IMR-90 (cell line): ENCODE measurements around the gene ZC2HC1C. TPM values are rescaled to one million over a fixed set of nuclear protein-coding genes. Genes with fewer than 3 reads are reported as not detected.

Experiments
- ATAC-seq: fragments of 200-7000 bp; cut with Tn5 transposase; 2 replicates; pipeline ENCODE4 v1.9.1; 2020; ENCODE audit warnings: low read depth, mild to moderate bottlenecking, moderate library complexity
- BruUV-seq: library from RNA; stranded (reverse); fragments of 400-500 nt; replicated peaks from 2 replicates; lab custom pipeline; 2021; lab: Mats Ljungman, UMichigan
- CTCF ChIA-PET: fragments of 300-600 bp; formaldehyde crosslinking; extraction: SDS; loops from one replicate; lab custom pipeline; 2021; ENCODE audit warnings: antibody characterized with exemption; lab: Yijun Ruan, JAX
- POLR2A ChIA-PET: fragments of 300-600 bp; sonication (Branson Sonifier 250); formaldehyde crosslinking; loops from one replicate; lab custom pipeline; 2022; ENCODE audit warnings: antibody characterized with exemption; ENCODE audit not compliant: unreplicated experiment; lab: Charles Lee
- DNase-seq: peaks from one replicate; pipeline ENCODE4 v3.0.0; 2013
- H2AFZ ChIP-seq: replicated peaks from 2 replicates; pipeline ENCODE3; 2013; ENCODE audit warnings: low read length, mild to moderate bottlenecking; ENCODE audit not compliant: poor library complexity
- H2AK5ac ChIP-seq: 2 replicates; pipeline ENCODE4 v1.6.1; 2013; ENCODE audit warnings: low read depth, low read length, inconsistent platforms
- H2AK9ac ChIP-seq: replicated peaks from 2 replicates; pipeline ENCODE3; 2013; ENCODE audit warnings: mild to moderate bottlenecking, low read depth, low read length, moderate library complexity; ENCODE audit not compliant: poor library complexity
- H2BK120ac ChIP-seq: 2 replicates; pipeline ENCODE4 v1.6.1; 2013; ENCODE audit warnings: low read depth, low read length, inconsistent platforms
- H2BK15ac ChIP-seq: 3 replicates; pipeline ENCODE4 v1.6.1; 2013; ENCODE audit warnings: low read depth, low read length, inconsistent platforms
- H2BK20ac ChIP-seq: 2 replicates; pipeline ENCODE4 v1.6.1; 2013; ENCODE audit warnings: low read depth, mild to moderate bottlenecking, inconsistent platforms, low read length, moderate library complexity
- H2BK5ac ChIP-seq: 2 replicates; pipeline ENCODE4 v1.6.1; 2013; ENCODE audit warnings: mild to moderate bottlenecking, low read depth, low read length, inconsistent platforms; ENCODE audit not compliant: poor library complexity, severe bottlenecking
- H3K14ac ChIP-seq: replicated peaks from 2 replicates; pipeline ENCODE4 v1.6.1; 2013; ENCODE audit warnings: low read depth, low read length, inconsistent platforms
- H3K18ac ChIP-seq: 2 replicates; pipeline ENCODE4 v1.6.1; 2013; ENCODE audit warnings: low read depth, low read length, control low read depth
- H3K23ac ChIP-seq: 2 replicates; pipeline ENCODE4 v1.6.1; 2013; ENCODE audit warnings: low read depth, low read length, inconsistent platforms
- H3K27ac ChIP-seq: 2 replicates; pipeline ENCODE4 v1.5.1; 2013; ENCODE audit warnings: mild to moderate bottlenecking, control low read depth, low read length; ENCODE audit not compliant: insufficient read depth
- H3K27me3 ChIP-seq: 2 replicates; pipeline ENCODE4 v1.6.1; 2013; ENCODE audit warnings: low read length; ENCODE audit not compliant: control insufficient read depth, insufficient read depth
- H3K36me3 ChIP-seq: 2 replicates; pipeline ENCODE4 v1.6.1; 2013; ENCODE audit warnings: low read length, mixed read lengths; ENCODE audit not compliant: control insufficient read depth, insufficient read depth
- H3K4ac ChIP-seq: 2 replicates; pipeline ENCODE4 v1.6.1; 2013; ENCODE audit warnings: low read depth, low read length, inconsistent platforms
- H3K4me1 ChIP-seq: 2 replicates; pipeline ENCODE4 v1.6.1; 2013; ENCODE audit warnings: low read length, mixed read lengths; ENCODE audit not compliant: control insufficient read depth, insufficient read depth
- H3K4me2 ChIP-seq: 2 replicates; pipeline ENCODE4 v1.6.1; 2013; ENCODE audit warnings: low read depth, mild to moderate bottlenecking, control low read depth, low read length, moderate library complexity
- H3K4me3 ChIP-seq: 2 replicates; pipeline ENCODE4 v1.5.1; 2013; ENCODE audit warnings: low read depth, mild to moderate bottlenecking, control low read depth, low read length, moderate library complexity; ENCODE audit not compliant: insufficient read depth
- H3K56ac ChIP-seq: 2 replicates; pipeline ENCODE4 v1.6.1; 2013; ENCODE audit warnings: low read length, inconsistent platforms; ENCODE audit not compliant: insufficient read depth; ENCODE audit errors: extremely low read depth
- H3K79me1 ChIP-seq, 2 experiments: 2 replicates each; pipeline ENCODE4 v1.6.1; 2013; ENCODE audit warnings: low read length in 2 of 2, inconsistent platforms in 1 of 2, low read depth in 1 of 2
- H3K9ac ChIP-seq: 2 replicates; pipeline ENCODE4 v1.6.1; 2013; ENCODE audit warnings: low read depth, low read length, control low read depth
- H3K9me1 ChIP-seq: 2 replicates; pipeline ENCODE4 v1.6.1; 2013; ENCODE audit warnings: low read length, inconsistent platforms; ENCODE audit not compliant: insufficient read depth
- H3K9me3 ChIP-seq: 2 replicates; pipeline ENCODE4 v1.6.1; 2013; ENCODE audit warnings: low read length; ENCODE audit not compliant: control insufficient read depth, insufficient read depth
- H4K20me1 ChIP-seq: 2 replicates; pipeline ENCODE4 v1.6.1; 2013; ENCODE audit warnings: low read length, inconsistent platforms; ENCODE audit not compliant: insufficient read depth
- H4K5ac ChIP-seq: 2 replicates; pipeline ENCODE4 v1.6.1; 2013; ENCODE audit warnings: mild to moderate bottlenecking, low read depth, low read length, control low read depth
- H4K8ac ChIP-seq, 2 experiments: 2 replicates each; pipeline ENCODE4 v1.6.1; 2013; ENCODE audit warnings: low read depth in 2 of 2, low read length in 2 of 2, control low read depth in 1 of 2, inconsistent platforms in 1 of 2
- H4K91ac ChIP-seq: 2 replicates; pipeline ENCODE4 v1.6.1; 2013; ENCODE audit warnings: low read depth, low read length, inconsistent platforms; ENCODE audit not compliant: insufficient read depth
- BHLHE40 ChIP-seq: fragments of 150-350 bp; IDR thresholded peaks from 2 replicates; pipeline ENCODE4 v1.6.1; 2016; ENCODE audit warnings: mild to moderate bottlenecking, low read depth, low read length
- CEBPB ChIP-seq: IDR thresholded peaks from 2 replicates; pipeline ENCODE4 v1.6.1; 2012; ENCODE audit warnings: low read depth, low read length, improper control_type of control experiment
- CHD1 ChIP-seq: IDR thresholded peaks from 2 replicates; pipeline ENCODE4 v1.6.1; 2012; ENCODE audit warnings: low read depth, low read length, improper control_type of control experiment
- FOS ChIP-seq: fragments of 150-350 bp; IDR thresholded peaks from 2 replicates; pipeline ENCODE4 v1.6.1; 2016; ENCODE audit warnings: low read depth, low read length
- MAFK ChIP-seq: IDR thresholded peaks from 2 replicates; pipeline ENCODE4 v1.6.1; 2012; ENCODE audit warnings: low read depth, low read length, improper control_type of control experiment
- MAZ ChIP-seq: IDR thresholded peaks from 2 replicates; pipeline ENCODE4 v1.6.1; 2012; ENCODE audit warnings: low read depth, mild to moderate bottlenecking, low read length, improper control_type of control experiment, moderate library complexity, borderline replicate concordance
- MXI1 ChIP-seq: IDR thresholded peaks from 2 replicates; pipeline ENCODE4 v1.6.1; 2012; ENCODE audit warnings: low read depth, mild to moderate bottlenecking, low read length, moderate library complexity, borderline replicate concordance
- NFE2L2 ChIP-seq: fragments of 150-350 bp; IDR thresholded peaks from 2 replicates; pipeline ENCODE4 v1.6.1; 2016; ENCODE audit warnings: low read depth, mild to moderate bottlenecking, low read length
- POLR2A ChIP-seq: IDR thresholded peaks from 2 replicates; pipeline ENCODE4 v1.6.1; 2012; ENCODE audit warnings: mild to moderate bottlenecking, low read depth, low read length
- RAD21 ChIP-seq: IDR thresholded peaks from 2 replicates; pipeline ENCODE4 v1.6.1; 2012; ENCODE audit warnings: low read length, improper control_type of control experiment
- RCOR1 ChIP-seq: IDR thresholded peaks from 2 replicates; pipeline ENCODE4 v1.6.1; 2012; ENCODE audit warnings: mild to moderate bottlenecking, low read length, improper control_type of control experiment; ENCODE audit not compliant: insufficient replicate concordance
- RFX5 ChIP-seq: IDR thresholded peaks from 2 replicates; pipeline ENCODE4 v1.8.0; 2012; ENCODE audit warnings: low read depth, mild to moderate bottlenecking, low read length, moderate library complexity
- SMC3 ChIP-seq: fragments of 150-350 bp; IDR thresholded peaks from 2 replicates; pipeline ENCODE4 v1.6.1; 2016; ENCODE audit warnings: low read depth, mild to moderate bottlenecking, antibody characterized with exemption, low read length, moderate library complexity
- WGBS, 2 experiments: methylation state at CpG; one replicate each; pipeline versions ENCODE4 v1.1.5 to v1.1.7; 2013; ENCODE audit warnings: missing lambda C conversion rate in 2 of 2; ENCODE audit not compliant: insufficient read length in 1 of 2; ENCODE audit errors: extremely low coverage in 2 of 2; 5-methylcytosine and 5-hydroxymethylcytosine counted together
- dilution Hi-C: fragments of 300-500 bp; cut with HindIII; formaldehyde crosslinking; loops from one replicate; pipeline ENCODE4 v1.14.3; 2018; ENCODE audit warnings: low sequenced_read_pairs; ENCODE audit not compliant: unreplicated experiment
- in situ Hi-C: fragments of 300-500 bp; cut with MboI; formaldehyde crosslinking; loops from 3 replicates; pipeline ENCODE4 v1.14.3; 2019; ENCODE audit warnings: low sequenced_read_pairs, inconsistent platforms, mixed read lengths
- intact Hi-C: fragments of 100-400 bp; cut with micrococcal nuclease; formaldehyde crosslinking; loops from 2 replicates; pipeline ENCODE4 v1.10.0; 2022
- polyA plus RNA-seq, 3 experiments: library from polyadenylated mRNA; depleted of rRNA; stranded (reverse); fragments of >200 nt; gene quantifications; 2 replicates each; pipeline ENCODE4 v1.2.3, GENCODE V29; 2012; ENCODE audit warnings: low replicate concordance in 1 of 3
- total RNA-seq: library from RNA; depleted of rRNA; stranded (reverse); fragments of >200 nt; gene quantifications from 2 replicates; pipeline ENCODE4 v1.2.3, GENCODE V29; 2012
- TF ChIP-seq, protein P1 (sequence below): fragments of 150-350 bp; IDR thresholded peaks from 2 replicates; pipeline ENCODE4 v1.6.1; 2016; ENCODE audit warnings: low read depth, mild to moderate bottlenecking, low read length, moderate library complexity, borderline replicate concordance
- TF ChIP-seq, protein P2 (sequence below): fragments of 150-350 bp; IDR thresholded peaks from 2 replicates; pipeline ENCODE4 v1.6.1; 2017; ENCODE audit warnings: mild to moderate bottlenecking, antibody characterized with exemption, low read length, low read depth
- TF ChIP-seq, protein P3 (sequence below): conservative IDR thresholded peaks from 2 replicates; pipeline ENCODE4 v1.5.1; 2012; ENCODE audit warnings: mild to moderate bottlenecking, low read depth, low read length, improper control_type of control experiment

ZC2HC1C gene
- total and polyA plus RNA-seq, 2 of the 4 experiments (the other 2 are of a cell fraction), result 0.15 to 0.54 TPM

DNA sequence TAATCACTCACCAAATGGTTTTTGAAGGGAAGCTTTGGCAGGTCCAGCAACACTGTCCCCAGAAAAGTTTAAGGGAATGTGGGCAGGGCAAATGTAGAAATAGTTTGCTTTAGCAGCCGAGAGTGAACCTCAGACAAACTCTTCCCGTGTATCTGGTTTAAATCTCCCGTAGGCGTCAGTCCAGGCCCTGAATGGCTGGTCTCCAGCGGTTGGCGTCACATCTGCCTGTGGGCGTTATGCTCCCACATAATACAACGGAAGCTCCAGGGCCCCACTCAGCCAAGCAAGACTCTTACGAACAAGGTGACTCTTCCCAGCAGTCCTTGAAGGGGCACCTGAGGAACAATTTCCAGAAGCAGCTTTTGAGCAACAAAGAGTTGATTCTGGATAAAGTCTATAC is 942 bp downstream of the ZC2HC1C start:
- Histone ChIP-seq H3K4ac (no peak overlapping the region), H3K18ac (no peak overlapping the region), H3K9me3 (no peaks in the 10 kb centered on the region), H2AFZ (no peak overlapping the region), H4K20me1 (no peaks in the 10 kb centered on the region), H4K5ac (no peak overlapping the region), H2BK15ac (no peak overlapping the region), H3K27me3 (no peaks in the 10 kb centered on the region), H2BK5ac (no peak overlapping the region), H3K4me1 (peaks cover 2% of the 10 kb centered on the region; the same call in 1 of the 2 replicates), H2BK120ac (no peak overlapping the region), H3K14ac (no peak overlapping the region), H4K91ac (no peak overlapping the region), H2AK9ac (no peak overlapping the region), H3K23ac (no peak overlapping the region), H3K9ac (no peak overlapping the region), H3K4me3 (no peak overlapping the region), H3K9me1 (no peaks in the 10 kb centered on the region), H2AK5ac (peak overlapping the region; percentile 48; the same call in 1 of the 2 replicates), H2BK20ac (no peak overlapping the region), H3K79me1 (0 out of 4 replicates have a peak, but pooled peaks cover 0 to 8% of the 10 kb centered on the region in 2 experiments), H3K27ac (no peak overlapping the region), H3K36me3 (no peaks in the 10 kb centered on the region), H3K56ac (no peak overlapping the region), H3K4me2 (no peak overlapping the region), H4K8ac (no peak overlapping the region; a peak in 1 of 4 replicates)
- dilution Hi-C loops, result no loop called here
- TF ChIP-seq, protein P1, sequence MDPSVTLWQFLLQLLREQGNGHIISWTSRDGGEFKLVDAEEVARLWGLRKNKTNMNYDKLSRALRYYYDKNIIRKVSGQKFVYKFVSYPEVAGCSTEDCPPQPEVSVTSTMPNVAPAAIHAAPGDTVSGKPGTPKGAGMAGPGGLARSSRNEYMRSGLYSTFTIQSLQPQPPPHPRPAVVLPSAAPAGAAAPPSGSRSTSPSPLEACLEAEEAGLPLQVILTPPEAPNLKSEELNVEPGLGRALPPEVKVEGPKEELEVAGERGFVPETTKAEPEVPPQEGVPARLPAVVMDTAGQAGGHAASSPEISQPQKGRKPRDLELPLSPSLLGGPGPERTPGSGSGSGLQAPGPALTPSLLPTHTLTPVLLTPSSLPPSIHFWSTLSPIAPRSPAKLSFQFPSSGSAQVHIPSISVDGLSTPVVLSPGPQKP, result no peak
- TF ChIP-seq NFE2L2, result no peak
- TF ChIP-seq FOS, result no peak
- TF ChIP-seq POLR2A, result no peak
- TF ChIP-seq CHD1, result no peak
- no peak for TF ChIP-seq RAD21
- TF ChIP-seq BHLHE40, result no peak
- TF ChIP-seq, protein P2, sequence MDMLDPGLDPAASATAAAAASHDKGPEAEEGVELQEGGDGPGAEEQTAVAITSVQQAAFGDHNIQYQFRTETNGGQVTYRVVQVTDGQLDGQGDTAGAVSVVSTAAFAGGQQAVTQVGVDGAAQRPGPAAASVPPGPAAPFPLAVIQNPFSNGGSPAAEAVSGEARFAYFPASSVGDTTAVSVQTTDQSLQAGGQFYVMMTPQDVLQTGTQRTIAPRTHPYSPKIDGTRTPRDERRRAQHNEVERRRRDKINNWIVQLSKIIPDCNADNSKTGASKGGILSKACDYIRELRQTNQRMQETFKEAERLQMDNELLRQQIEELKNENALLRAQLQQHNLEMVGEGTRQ, result no peak
- no peak for TF ChIP-seq CEBPB
- TF ChIP-seq MAFK, result no peak
- TF ChIP-seq SMC3, result no peak
- no peak for TF ChIP-seq RCOR1
- TF ChIP-seq MAZ, result no peak
- TF ChIP-seq, protein P3, sequence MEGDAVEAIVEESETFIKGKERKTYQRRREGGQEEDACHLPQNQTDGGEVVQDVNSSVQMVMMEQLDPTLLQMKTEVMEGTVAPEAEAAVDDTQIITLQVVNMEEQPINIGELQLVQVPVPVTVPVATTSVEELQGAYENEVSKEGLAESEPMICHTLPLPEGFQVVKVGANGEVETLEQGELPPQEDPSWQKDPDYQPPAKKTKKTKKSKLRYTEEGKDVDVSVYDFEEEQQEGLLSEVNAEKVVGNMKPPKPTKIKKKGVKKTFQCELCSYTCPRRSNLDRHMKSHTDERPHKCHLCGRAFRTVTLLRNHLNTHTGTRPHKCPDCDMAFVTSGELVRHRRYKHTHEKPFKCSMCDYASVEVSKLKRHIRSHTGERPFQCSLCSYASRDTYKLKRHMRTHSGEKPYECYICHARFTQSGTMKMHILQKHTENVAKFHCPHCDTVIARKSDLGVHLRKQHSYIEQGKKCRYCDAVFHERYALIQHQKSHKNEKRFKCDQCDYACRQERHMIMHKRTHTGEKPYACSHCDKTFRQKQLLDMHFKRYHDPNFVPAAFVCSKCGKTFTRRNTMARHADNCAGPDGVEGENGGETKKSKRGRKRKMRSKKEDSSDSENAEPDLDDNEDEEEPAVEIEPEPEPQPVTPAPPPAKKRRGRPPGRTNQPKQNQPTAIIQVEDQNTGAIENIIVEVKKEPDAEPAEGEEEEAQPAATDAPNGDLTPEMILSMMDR, result no peak
- no peak for TF ChIP-seq RFX5
- TF ChIP-seq MXI1, result no peak
- ChIA-PET POLR2A (no interaction called here), CTCF (no interaction called here)
- intact Hi-C loops, result no loop called here
- ATAC-seq (no peak), DNase-seq (no peak)
- in situ Hi-C loops, result no loop called here
- no TSS peak for BruUV-seq
- 91% methylated on average over 8 of the region's 9 CpGs; no CpG with 5 or more reads in 1 of the 2 experiments for WGBS, 2 experiments
